ENCODE results near the gene MAP6D1.

- no peak for TF ChIP-seq CTCF (conservative IDR thresholded peaks at IDR 0.05 in 1 of 2, IDR thresholded peaks at IDR 0.05 in 1 of 2; ENCODE audit: low read depth in 1 of 2, low read length in 2 of 2)
- no peak for TF ChIP-seq EZH2 (IDR thresholded peaks at IDR 0.05; ENCODE audit: low read length, missing control alignments)
Observed at GRCh38 chr3:183801601-183802000, 23.8 kb downstream of the MAP6D1 start.

All from fibroblast of lung (primary cell).